ENCODE results near the gene MYO9A. TPM values are rescaled to one million over a fixed set of nuclear protein-coding genes. Genes with fewer than 3 reads are reported as not detected.

Gene MYO9A
- polyA plus RNA-seq, 4 donors: 29.7 to 39.2 (median 34.3) TPM

- DNase-seq (ENCODE audit: low read depth in 4 of 4, low spot score in 3 of 4): no peak
Measured at GRCh38 chr15:71798641-71799040, 319.3 kb downstream of the MYO9A start.

- DNase-seq (ENCODE audit: low read depth in 4 of 4, low spot score in 3 of 4): no peak
Measured at GRCh38 chr15:71792521-71792920, 325.4 kb downstream of the MYO9A start.

DNA sequence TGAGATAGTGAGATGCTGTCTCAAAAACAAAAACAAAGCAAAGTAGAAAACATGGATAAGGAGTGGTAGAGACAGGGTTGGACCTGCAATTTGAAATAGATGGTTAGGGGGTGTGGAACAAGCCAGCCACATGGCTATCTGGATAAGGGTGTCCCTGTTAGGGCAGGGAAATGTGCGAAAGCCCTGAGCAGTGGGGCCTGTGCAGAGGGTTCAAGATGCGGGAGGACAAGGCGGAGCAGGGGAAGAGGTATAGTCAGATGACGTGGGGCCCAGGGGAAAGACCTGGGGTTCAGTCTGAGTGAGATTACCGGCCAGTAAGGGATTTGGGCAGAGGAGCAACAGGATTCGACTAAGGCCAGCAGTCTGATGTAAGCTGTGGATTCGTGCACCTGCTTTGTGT is 326.0 kb downstream of the MYO9A start:
- DNase-seq (ENCODE audit: low read depth in 4 of 4, low spot score in 3 of 4): no peak

- no peak for DNase-seq (ENCODE audit: low read depth in 4 of 4, low spot score in 3 of 4)
Measured at GRCh38 chr15:71790081-71790480, 327.9 kb downstream of the MYO9A start.

DNA sequence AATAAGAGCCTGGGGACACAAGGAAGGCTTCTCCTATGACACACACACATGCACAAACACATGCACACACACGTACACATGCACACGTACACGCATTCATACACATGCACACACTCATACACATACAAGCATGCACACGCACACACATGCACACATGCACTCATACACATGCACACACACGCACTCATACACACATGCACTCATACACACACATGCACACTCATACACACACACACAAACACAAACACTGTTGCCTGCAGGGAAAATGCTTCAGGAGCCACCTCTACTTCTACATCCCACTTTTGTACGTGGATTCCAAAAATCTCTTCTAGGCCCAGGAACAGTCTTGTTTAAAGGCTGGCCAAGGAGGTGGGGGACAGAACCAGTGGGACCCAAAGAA is 328.3 kb downstream of the MYO9A start:
- DNase-seq (ENCODE audit: low read depth in 4 of 4, low spot score in 3 of 4): no peak

DNA sequence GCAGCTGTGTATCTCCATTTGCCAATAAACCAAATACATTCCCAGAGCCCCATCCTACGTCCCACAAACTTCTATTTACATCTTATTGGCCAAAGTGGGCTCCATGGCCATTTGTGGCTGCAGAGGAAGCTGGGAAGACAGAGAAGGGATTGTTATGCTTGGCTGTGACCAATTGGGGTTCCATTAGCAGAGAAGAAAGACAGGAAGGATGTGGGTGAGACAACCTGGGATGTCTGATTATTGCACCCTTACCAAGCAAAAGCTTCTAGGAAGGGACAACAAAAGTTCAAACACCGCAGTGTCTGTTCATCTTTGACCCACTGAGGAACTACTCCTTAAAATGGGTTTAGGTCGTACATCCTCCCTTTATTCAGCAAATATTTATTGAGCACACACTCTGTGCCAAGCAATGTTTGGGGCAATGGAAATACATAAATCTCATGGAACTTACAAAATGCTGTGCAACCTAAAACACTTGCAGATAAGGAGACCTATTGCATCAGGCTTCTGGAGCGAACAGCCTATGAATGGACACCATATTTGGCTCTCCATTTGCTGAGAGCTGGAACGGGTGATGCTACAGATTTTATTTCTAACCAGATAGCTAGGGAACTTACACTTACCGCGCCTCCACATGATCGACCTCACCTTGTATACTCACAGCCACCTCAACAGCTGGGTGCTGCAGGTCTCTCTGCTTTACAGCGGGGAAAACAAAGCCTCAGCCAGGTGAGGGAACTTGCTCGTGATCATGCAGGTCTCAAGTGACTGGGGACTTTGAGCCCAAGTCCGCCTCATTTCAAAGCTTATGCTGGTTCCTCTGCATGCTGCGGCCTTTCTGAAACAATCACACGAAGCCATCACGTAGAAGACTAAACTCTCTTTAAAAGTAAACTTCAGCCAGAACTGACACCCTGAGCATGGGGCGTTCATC is 329.0 kb downstream of the MYO9A start:
- no peak for DNase-seq (ENCODE audit: low read depth in 4 of 4, low spot score in 3 of 4)

DNA sequence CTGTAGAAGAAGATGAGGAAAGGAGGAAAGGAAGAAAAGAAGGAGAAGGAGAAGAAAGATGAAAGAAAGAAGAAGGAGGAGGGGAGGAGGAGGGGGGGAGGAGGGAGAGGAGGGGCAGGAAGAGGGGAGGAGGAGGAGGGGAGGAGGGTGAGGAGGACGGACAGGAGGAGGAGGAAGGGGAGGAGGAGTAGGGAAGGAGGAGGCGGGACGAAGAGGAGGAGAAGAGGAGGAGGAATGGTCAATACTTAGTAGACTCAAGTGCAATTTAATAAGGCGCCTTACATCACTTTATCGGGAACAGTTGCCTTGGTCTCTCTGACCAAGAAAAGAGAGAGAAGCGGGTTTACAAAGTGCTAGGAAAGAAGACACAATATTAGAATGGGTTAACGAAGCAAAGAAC is 331.3 kb downstream of the MYO9A start:
- no peak for DNase-seq (ENCODE audit: low read depth in 4 of 4, low spot score in 3 of 4)

GRCh38 chr15:71785996-71786395 is 332.0 kb downstream of the MYO9A start:
- DNase-seq (ENCODE audit: low read depth in 4 of 4, low spot score in 3 of 4): no peak

DNA sequence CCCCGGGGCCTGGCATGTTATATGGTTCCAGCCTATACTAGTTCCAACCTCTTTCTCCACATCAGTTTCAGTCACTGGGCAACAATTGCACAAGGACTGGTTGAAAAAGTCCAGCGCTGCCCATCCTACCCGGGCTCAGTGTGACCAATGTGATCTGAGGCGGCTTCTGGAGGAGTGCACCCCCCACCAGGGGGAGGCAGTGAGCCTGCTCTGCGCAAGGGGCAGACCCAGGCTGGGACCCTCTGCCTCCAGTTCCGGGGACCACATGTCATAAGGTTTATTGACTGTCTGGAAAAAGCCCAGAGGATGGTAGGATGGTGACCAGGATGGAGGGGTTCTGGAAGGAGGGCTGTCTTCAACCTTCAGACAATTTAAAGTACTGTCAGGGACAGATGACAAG is 333.2 kb downstream of the MYO9A start:
- no peak for DNase-seq (ENCODE audit: low read depth in 4 of 4, low spot score in 3 of 4)

DNA sequence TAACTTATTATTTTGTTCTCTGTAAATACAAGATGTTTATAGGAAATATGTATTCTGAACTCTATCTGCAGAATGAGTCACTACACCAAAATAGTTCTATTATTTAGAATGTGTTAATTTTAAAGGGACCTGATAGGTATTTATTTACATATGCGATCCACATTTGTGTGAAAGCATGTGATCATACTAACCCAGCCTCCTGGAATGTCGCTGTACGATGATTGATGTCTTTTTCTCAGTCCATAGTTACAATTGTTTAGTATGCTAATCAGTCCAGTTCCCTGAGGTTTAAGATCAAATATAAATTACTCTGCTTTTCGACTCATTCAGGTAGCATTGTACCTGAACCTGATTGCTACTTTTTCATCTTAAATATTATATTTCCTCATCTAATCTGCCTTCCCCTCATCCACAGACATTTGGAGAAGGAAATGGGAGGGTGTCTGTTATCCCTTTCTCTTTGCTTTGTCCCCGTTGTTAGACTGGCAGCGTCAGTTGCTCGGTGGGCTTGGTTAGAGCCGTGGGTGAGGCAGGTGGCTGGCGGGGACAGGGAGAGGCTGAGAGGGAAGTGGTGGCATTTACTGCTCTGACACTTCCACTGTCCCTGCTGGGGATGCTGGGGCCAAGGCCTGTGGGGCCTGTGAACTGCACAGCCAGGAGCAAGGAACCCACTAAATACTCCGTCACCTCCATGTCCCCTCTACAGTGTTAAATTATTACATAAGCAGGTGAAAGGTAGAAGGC is 335.4 kb downstream of the MYO9A start:
- DNase-seq (ENCODE audit: low read depth in 4 of 4, low spot score in 3 of 4): no peak

DNA sequence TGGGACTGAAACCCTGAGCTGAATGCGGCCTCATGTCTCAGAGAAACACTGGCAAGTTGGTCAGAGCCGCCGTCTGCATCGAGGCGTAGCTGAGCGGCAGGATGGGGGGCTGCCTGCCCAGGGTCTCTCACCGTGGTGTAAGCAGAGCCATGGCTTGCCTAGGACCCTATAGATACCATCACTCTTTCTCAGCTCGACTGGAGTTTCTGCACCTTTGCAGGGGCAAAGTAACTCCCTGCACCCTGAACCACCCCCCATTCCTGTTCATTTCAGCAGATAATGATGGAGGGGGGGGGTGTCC is 336.0 kb downstream of the MYO9A start:
- DNase-seq (ENCODE audit: low read depth in 4 of 4, low spot score in 3 of 4): no peak

DNA sequence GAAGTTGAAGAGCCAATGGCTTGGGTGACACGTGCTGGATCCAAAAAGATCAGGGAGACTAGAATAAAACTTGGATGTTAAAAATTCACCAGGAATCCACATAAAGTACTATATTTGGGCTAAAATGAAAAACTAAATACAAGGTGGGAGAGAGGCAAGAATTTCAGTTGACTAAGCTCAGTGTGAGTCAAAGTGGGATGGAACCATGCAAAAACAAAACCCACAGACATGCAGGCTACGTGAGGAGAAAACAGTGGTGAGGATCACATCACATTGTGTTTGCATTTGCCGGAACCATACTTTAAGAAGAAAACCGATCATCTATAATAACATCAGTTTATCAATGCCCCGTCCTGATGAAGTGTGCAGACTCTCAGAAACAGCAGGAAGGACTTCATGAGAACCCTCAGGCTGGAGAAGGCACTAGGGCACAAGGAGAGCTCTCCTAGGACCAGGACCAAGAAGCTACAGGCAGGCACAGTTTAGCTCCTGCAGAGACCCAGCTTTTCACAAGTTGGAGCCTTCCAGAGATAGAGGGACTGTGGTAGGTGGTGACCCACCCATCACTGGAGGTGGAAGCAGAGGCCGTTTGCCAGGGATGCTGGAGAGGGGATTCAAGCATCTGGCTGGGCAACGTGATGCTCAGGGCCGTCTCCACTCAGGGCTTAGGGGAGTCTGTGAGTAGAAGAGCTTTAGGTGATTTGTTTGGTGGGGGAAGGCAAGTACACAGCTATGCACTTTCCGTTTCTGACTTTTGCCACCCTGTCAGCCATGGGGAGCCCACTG is 336.6 kb downstream of the MYO9A start:
- DNase-seq (ENCODE audit: low read depth in 4 of 4, low spot score in 3 of 4): no peak

- no peak for DNase-seq (ENCODE audit: low read depth in 4 of 4, low spot score in 3 of 4)
Measured at GRCh38 chr15:71780115-71780976, 337.6 kb downstream of the MYO9A start.

- no peak for DNase-seq (ENCODE audit: low read depth in 4 of 4, low spot score in 3 of 4)
Measured at GRCh38 chr15:71779073-71779797, 338.7 kb downstream of the MYO9A start.

GRCh38 chr15:71777216-71777943 is 340.6 kb downstream of the MYO9A start:
- no peak for DNase-seq (ENCODE audit: low read depth in 4 of 4, low spot score in 3 of 4)

DNA sequence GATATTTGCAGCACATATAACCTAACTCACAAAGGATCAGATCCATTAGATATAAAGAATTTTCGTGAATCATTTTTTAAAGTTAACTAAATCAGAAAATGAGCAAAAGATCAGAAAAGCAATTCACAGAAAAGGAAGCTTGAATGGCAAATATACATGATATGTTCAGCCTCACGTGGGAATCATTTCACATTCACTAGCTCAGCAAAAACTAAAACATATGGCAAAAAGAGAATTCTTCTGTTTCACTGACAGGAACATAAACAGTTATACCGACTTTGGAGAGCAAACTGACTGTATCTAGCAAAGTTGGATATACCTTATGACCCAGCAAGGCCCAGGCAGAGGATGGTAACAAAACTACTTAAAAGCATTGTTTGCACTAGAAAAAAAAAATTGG is 341.6 kb downstream of the MYO9A start:
- no peak for DNase-seq (ENCODE audit: low read depth in 4 of 4, low spot score in 3 of 4)

DNA sequence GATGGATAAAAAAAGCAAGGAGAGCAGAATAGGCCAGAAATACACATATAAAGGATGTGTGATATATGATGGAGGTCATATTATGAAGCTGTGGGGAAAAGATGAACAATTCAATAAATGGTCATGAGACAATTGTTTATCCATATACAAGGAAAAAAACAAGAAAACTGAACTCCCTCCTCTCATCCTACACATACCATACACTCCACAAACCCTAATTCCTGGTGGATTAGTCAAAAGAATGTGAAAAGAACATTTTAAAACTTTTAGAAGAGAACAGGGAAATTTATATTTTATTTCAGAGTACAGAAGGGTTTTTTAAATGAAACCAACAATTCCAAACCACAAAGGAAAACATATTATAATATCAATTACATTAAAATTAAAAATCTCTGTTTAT is 342.1 kb downstream of the MYO9A start:
- DNase-seq (ENCODE audit: low read depth in 4 of 4, low spot score in 3 of 4): no peak

GRCh38 chr15:71773206-71773859 is 344.6 kb downstream of the MYO9A start:
- no peak for DNase-seq (ENCODE audit: low read depth in 4 of 4, low spot score in 3 of 4)
